Retinal pigment epithelial cell (primary cell): ENCODE measurements around the gene IFNGR2.
"Not testable (repeated sequence)": the region's sequence is repeated elsewhere in the genome, so short reads cannot be mapped to it uniquely, and the experiment has no call there.

Experiments used
- DNase-seq: peaks from one replicate; pipeline ENCODE4 v3.0.0-alpha.2; 2010; ENCODE audit warnings: low read depth
- H3K4me3 ChIP-seq: 2 replicates; pipeline ENCODE4 v1.5.1; 2011; ENCODE audit warnings: mild to moderate bottlenecking, low read length, control low read depth, moderate library complexity
- TF ChIP-seq, protein P1 (sequence below): conservative IDR thresholded peaks from 2 replicates; pipeline ENCODE4 v1.5.1; 2011; ENCODE audit warnings: low read depth, low read length, control low read depth, inconsistent platforms

IFNGR2 gene

DNA sequence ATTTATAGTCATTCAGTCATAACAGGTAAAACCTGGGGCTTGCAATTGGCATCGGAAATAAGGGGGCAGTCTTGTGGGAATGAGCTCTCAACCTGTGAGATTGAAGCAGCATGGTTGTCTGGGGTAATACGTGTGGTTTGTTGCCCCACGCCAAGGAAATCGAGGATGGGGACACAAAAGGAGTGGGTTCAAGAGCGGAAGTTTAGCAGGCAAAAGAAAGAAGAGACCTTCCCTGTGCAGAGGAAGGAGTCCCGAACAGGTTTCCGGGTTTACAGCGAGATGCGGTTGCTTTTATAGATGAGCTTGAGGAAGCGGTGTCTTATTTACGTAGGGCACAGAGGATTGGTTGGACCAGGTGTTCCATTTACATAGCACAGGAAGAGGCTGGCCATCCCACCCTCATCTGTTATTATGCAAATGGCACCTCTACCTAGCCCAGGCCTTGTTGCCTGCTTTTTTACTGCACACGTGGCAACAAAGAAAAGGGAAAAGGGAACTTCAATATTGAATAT is 41.1 kb upstream of the IFNGR2 start:
- peak overlapping the region; percentile 7 for H3K4me3 ChIP-seq
- no peak for DNase-seq
- TF ChIP-seq, protein P1, sequence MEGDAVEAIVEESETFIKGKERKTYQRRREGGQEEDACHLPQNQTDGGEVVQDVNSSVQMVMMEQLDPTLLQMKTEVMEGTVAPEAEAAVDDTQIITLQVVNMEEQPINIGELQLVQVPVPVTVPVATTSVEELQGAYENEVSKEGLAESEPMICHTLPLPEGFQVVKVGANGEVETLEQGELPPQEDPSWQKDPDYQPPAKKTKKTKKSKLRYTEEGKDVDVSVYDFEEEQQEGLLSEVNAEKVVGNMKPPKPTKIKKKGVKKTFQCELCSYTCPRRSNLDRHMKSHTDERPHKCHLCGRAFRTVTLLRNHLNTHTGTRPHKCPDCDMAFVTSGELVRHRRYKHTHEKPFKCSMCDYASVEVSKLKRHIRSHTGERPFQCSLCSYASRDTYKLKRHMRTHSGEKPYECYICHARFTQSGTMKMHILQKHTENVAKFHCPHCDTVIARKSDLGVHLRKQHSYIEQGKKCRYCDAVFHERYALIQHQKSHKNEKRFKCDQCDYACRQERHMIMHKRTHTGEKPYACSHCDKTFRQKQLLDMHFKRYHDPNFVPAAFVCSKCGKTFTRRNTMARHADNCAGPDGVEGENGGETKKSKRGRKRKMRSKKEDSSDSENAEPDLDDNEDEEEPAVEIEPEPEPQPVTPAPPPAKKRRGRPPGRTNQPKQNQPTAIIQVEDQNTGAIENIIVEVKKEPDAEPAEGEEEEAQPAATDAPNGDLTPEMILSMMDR: no peak

DNA sequence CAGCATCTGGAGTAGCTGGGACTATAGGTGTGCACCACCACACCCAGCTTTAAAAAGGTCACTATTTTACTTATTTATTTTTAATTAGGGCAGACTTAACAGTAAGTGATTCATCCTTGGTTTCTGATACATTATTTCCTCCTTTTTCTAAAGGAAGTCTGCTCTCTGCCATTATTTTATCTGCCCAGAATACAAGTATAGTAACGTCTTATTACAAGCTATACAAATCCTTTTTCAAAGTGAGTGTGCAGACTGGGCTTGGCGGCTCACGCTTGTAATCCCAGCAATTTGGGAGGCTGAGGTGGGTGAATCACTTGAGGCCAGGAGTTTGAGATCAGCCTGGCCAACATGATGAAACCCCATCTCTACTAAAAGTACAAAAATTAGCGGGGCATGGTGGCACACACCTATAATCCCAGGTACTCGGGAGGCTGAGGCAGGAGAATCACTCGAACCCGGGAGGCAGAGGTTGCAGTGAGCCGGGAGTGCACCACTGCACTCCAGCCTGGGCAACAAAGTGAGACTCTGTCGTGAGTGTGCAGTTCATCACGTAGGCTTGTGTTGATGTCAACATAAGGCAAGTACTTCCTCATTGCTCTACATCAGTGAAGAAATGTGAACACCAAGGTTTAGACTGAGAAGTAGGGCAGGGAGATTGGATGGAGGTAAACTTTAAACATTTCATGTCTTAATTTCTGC is 39.2 kb upstream of the IFNGR2 start:
- DNase-seq, H3K4me3 ChIP-seq: not testable (repeated sequence)

DNA sequence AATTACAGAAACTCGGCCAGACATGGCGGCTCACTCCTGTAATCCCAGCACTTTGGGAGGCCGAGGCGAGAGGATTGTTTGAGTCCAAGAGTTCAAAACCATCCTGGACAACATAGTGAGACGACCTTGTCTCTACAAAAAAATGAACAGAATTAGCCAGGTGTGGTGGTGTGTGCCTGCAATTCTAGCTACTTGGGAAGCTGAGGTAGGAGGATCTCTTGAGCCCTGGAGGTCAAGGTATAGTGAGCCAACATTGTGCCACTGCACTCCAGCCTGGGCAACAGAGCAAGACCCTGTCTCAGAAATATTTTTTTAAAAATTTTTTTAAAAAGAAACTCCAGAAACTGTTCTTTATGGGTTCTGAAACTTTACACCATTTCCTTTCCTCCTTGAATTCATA is 38.4 kb upstream of the IFNGR2 start:
- TF ChIP-seq, protein P1: no peak

DNA sequence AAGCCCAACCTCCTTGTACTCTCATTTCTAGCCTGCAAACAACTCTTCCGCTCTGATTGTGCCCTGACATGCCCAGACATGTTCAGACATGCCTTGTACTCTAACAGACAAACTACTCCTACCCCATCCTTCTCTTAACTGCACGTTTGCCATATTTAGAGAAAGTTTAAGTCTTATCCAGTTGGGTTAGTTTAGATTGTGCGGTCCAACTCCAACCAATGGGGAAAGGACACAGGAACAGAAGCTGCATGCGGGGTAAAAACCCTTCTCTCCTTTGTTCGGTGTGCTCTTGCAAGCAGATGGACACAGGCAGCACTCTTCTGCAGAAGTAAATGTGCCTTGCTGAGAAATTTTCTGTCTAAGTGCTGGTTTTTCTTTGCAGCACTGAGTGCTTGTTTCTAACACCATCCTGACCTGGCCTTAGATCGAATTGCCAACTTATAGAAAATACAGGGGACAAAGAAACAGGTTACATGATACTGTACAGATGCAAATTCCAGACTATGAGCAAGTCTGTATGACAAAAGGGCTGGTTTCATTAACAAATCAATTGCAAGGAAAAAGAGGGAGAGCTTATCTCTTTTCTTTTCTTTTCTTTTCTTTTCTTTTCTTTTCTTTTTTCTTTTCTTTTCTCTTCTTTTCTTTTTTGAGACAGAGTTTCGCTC is 35.8 kb upstream of the IFNGR2 start:
- no peak overlapping the region for H3K4me3 ChIP-seq
- TF ChIP-seq, protein P1: no peak
- no peak for DNase-seq

More for the DNA sequence above, 38.4 kb upstream of the IFNGR2 start:
- DNase-seq: no peak
- no peak overlapping the region for H3K4me3 ChIP-seq

DNA sequence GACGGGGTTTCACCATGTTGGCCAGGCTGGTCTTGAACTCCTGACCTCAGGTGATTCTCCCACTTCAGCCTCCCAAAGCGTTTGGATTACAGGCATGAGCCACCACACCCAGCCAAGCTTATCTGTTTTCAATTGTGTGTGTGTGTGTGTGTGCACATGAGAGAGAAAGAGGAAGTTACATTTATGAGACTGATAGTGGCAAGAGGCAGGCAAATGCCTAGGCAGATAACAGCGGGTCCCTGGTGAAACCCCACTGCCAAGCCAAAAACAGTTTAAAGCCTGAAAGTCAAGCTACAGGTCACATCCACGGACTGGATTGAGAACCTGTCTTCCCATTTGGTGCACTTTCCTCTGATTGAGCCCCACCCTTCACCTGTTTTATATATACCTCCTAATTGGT is 35.1 kb upstream of the IFNGR2 start:
- no peak for DNase-seq
- H3K4me3 ChIP-seq: no peak overlapping the region
- TF ChIP-seq, protein P1: no peak

DNA sequence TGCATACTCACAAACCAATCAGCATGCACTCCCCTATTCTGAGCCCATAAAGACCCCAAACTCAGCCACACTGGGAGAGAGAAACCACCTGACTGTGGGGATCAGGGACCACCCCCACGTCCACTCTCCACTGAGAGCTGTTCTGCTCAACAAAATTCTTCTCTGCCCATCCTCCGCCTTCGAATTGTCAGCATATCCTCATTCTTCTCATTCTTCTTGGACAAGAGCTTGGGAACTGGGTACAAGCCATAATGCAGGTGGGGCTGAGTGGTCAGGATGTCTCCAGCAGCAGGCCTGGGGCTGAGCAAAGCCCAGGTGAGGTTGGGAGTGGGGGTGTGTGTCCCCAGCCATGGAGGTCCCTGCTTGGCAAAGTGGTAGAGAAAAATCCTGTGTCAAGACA is 34.6 kb upstream of the IFNGR2 start:
- DNase-seq: no peak
- H3K4me3 ChIP-seq: no peak overlapping the region
- TF ChIP-seq, protein P1: no peak

DNA sequence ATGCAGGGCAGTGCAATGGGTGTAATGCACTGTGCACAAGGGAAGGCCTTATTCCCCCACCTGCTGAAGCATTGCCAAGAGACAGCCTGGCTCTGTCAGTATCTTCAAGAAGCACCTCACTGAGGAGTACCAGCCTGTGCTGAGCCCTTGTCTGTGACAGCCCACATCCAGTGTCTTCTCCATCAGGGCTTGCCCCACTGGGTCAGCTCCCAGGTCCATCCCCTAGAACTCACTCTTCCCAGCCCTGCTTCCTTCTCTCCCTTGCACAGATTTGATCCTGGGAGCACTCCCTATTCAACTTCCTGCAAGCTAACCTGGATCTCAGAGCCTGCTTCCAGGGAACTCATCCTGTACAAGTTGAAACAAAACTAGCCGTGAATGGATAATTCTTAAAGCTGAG is 33.6 kb upstream of the IFNGR2 start:
- TF ChIP-seq, protein P1: no peak
- no peak overlapping the region for H3K4me3 ChIP-seq
- no peak for DNase-seq
